H1 (cell line): ENCODE data around the gene CLCNKB. TPM values are rescaled to one million over a fixed set of nuclear protein-coding genes. Genes with fewer than 3 reads are reported as not detected.
"Not testable (repeated sequence)": the region's sequence is repeated elsewhere in the genome, so short reads cannot be mapped to it uniquely, and the experiment has no call there.

ENCODE experiments used
- CTCF ChIA-PET: fragments of 300-600 bp; sonication (Branson Sonifier 250); formaldehyde crosslinking; loops from one replicate; lab custom pipeline; 2021; ENCODE audit not compliant: partially characterized antibody; lab: Charles Lee
- POLR2A ChIA-PET: fragments of 300-600 bp; sonication (Branson Sonifier 250); formaldehyde crosslinking; loops from one replicate; lab custom pipeline; 2021; ENCODE audit warnings: inconsistent platforms; ENCODE audit not compliant: partially characterized antibody; lab: Charles Lee
- DNase-seq, 2 experiments: peaks; one replicate each; pipeline versions ENCODE4 v3.0.0 to v3.0.0-alpha.2; 2010 to 2022; ENCODE audit warnings: low spot score in 2 of 2, low read depth in 1 of 2, mixed read lengths in 1 of 2
- FAIRE-seq: peaks from 2 replicates; lab custom pipeline; 2011; peaks lifted over from hg19 to GRCh38; lab: Jason Lieb, UNC
- H2AFZ ChIP-seq: 2 replicates; pipeline ENCODE4 v1.8.1; 2012; ENCODE audit warnings: low read length, inconsistent platforms
- H2AK5ac ChIP-seq: 2 replicates; pipeline ENCODE4 v1.6.1; 2013; ENCODE audit warnings: low read depth, low read length
- H2BK120ac ChIP-seq: replicated peaks from 2 replicates; pipeline ENCODE3; 2013; ENCODE audit warnings: low read depth, low read length, inconsistent platforms
- H2BK12ac ChIP-seq: 2 replicates; pipeline ENCODE4 v1.6.1; 2013; ENCODE audit warnings: low read depth, low read length
- H2BK15ac ChIP-seq: 2 replicates; pipeline ENCODE4 v1.6.1; 2013; ENCODE audit warnings: low read length
- H2BK20ac ChIP-seq: 2 replicates; pipeline ENCODE4 v1.6.1; 2013; ENCODE audit warnings: low read length
- H2BK5ac ChIP-seq: 2 replicates; pipeline ENCODE4 v1.6.1; 2013; ENCODE audit warnings: low read depth, low read length
- H3K14ac ChIP-seq: 2 replicates; pipeline ENCODE4 v1.6.1; 2013; ENCODE audit warnings: inconsistent platforms; ENCODE audit not compliant: insufficient read length
- H3K18ac ChIP-seq: 2 replicates; pipeline ENCODE4 v1.6.1; 2013; ENCODE audit warnings: low read length; ENCODE audit errors: extremely low read depth
- H3K23ac ChIP-seq: 2 replicates; pipeline ENCODE4 v1.6.1; 2013; ENCODE audit warnings: inconsistent platforms; ENCODE audit not compliant: insufficient read length
- H3K23me2 ChIP-seq: 2 replicates; pipeline ENCODE4 v1.6.1; 2013; ENCODE audit warnings: low read depth, low read length
- H3K27ac ChIP-seq: 2 replicates; pipeline ENCODE4 v1.6.1; 2011; ENCODE audit warnings: low read depth, low read length, inconsistent platforms
- H3K27me3 ChIP-seq, 4 experiments: replicated peaks in 1 of 4; 1 replicate in 1 of 4; 2 replicates in 3 of 4; pipeline versions ENCODE4 v1.6.1 to v1.8.1; 2011 to 2013; ENCODE audit warnings: low read length in 3 of 4, mild to moderate bottlenecking in 3 of 4, inconsistent platforms in 2 of 4, mixed read lengths in 2 of 4, moderate library complexity in 1 of 4; ENCODE audit not compliant: control insufficient read depth in 3 of 4, insufficient read depth in 3 of 4; ENCODE audit errors: extremely low read depth in 1 of 4
- H3K36me3 ChIP-seq, 4 experiments: 2 replicates each; pipeline versions ENCODE4 v1.6.1 to v1.8.1; 2011 to 2013; ENCODE audit warnings: mild to moderate bottlenecking in 4 of 4, low read length in 3 of 4, moderate library complexity in 2 of 4, control low read depth in 1 of 4, inconsistent platforms in 1 of 4; ENCODE audit not compliant: insufficient read depth in 4 of 4, control insufficient read depth in 2 of 4
- H3K4ac ChIP-seq: replicated peaks from 2 replicates; pipeline ENCODE3; 2013; ENCODE audit warnings: low read length, low read depth, mixed read lengths, inconsistent platforms; ENCODE audit not compliant: insufficient read length
- H3K4me1 ChIP-seq, 4 experiments: replicated peaks in 1 of 4; 1 replicate in 1 of 4; 2 replicates in 3 of 4; pipeline versions ENCODE4 v1.6.1 to v1.8.1; 2011 to 2013; ENCODE audit warnings: low read length in 3 of 4, inconsistent platforms in 2 of 4, mixed read lengths in 1 of 4; ENCODE audit not compliant: insufficient read depth in 4 of 4, control insufficient read depth in 3 of 4
- H3K4me2 ChIP-seq, 2 experiments: 2 replicates each; pipeline versions ENCODE4 v1.6.1 to v1.8.1; 2011 to 2013; ENCODE audit warnings: low read depth in 2 of 2, low read length in 2 of 2, control low read depth in 1 of 2, inconsistent platforms in 1 of 2, mild to moderate bottlenecking in 1 of 2; ENCODE audit not compliant: insufficient read depth in 1 of 2
- H3K4me3 ChIP-seq, 4 experiments: fragments of 200-600, 300-600 bp in 1 of 4; sonication (generic), shearing (Covaris generic), sonication (Bioruptor Twin) in 1 of 4; 2 replicates each; pipeline versions ENCODE4 v1.5.1 to v1.8.1; 2011 to 2016; ENCODE audit warnings: low read length in 4 of 4, low read depth in 3 of 4, control low read depth in 2 of 4, inconsistent platforms in 2 of 4, mild to moderate bottlenecking in 2 of 4, mixed read lengths in 1 of 4, moderate library complexity in 1 of 4; ENCODE audit not compliant: insufficient read depth in 2 of 4; ENCODE audit errors: extremely low read depth in 1 of 4
- H3K56ac ChIP-seq: replicated peaks from 2 replicates; pipeline ENCODE3; 2013; ENCODE audit warnings: low read depth, mild to moderate bottlenecking, mixed read lengths, low read length, inconsistent platforms; ENCODE audit not compliant: insufficient read length
- H3K79me1 ChIP-seq: 2 replicates; pipeline ENCODE4 v1.6.1; 2013; ENCODE audit warnings: low read depth, low read length, control low read depth
- H3K79me2 ChIP-seq, 2 experiments: 2 replicates each; pipeline versions ENCODE4 v1.6.1 to v1.8.1; 2012 to 2013; ENCODE audit warnings: low read length in 2 of 2, mild to moderate bottlenecking in 2 of 2, inconsistent platforms in 1 of 2; ENCODE audit not compliant: insufficient read depth in 2 of 2, control insufficient read depth in 1 of 2
- H3K9ac ChIP-seq, 4 experiments: replicated peaks in 1 of 4; 1 replicate in 1 of 4; 2 replicates in 3 of 4; pipeline versions ENCODE4 v1.6.1 to v1.8.1; 2011 to 2013; ENCODE audit warnings: low read depth in 3 of 4, low read length in 3 of 4, control low read depth in 2 of 4, mild to moderate bottlenecking in 2 of 4, moderate library complexity in 2 of 4, inconsistent platforms in 1 of 4; ENCODE audit errors: extremely low read depth in 1 of 4
- H3K9me3 ChIP-seq, 2 experiments: 2 replicates each; pipeline versions ENCODE4 v1.6.1 to v1.8.1; 2012 to 2013; ENCODE audit warnings: mild to moderate bottlenecking in 2 of 2, moderate library complexity in 2 of 2, control low read depth in 1 of 2, inconsistent platforms in 1 of 2, low read depth in 1 of 2, low read length in 1 of 2, mixed read lengths in 1 of 2; ENCODE audit not compliant: insufficient read depth in 2 of 2
- H4K20me1 ChIP-seq, 2 experiments: replicated peaks in 1 of 2; 2 replicates each; pipeline versions ENCODE3 to v1.8.1; 2011 to 2013; ENCODE audit warnings: inconsistent platforms in 2 of 2, low read length in 2 of 2, mild to moderate bottlenecking in 1 of 2; ENCODE audit not compliant: insufficient read depth in 2 of 2, control insufficient read depth in 1 of 2
- H4K5ac ChIP-seq: 2 replicates; pipeline ENCODE4 v1.6.1; 2013; ENCODE audit warnings: low read length, low read depth, mixed read lengths, inconsistent platforms; ENCODE audit not compliant: insufficient read length
- H4K8ac ChIP-seq: 2 replicates; pipeline ENCODE4 v1.8.0; 2013; ENCODE audit warnings: mild to moderate bottlenecking, moderate library complexity, low read length, inconsistent platforms; ENCODE audit not compliant: insufficient read depth; ENCODE audit errors: extremely low read depth
- H4K91ac ChIP-seq: replicated peaks from 2 replicates; pipeline ENCODE3; 2013; ENCODE audit warnings: low read length, mixed read lengths, inconsistent platforms; ENCODE audit not compliant: insufficient read length
- NRF1 ChIP-seq: IDR thresholded peaks from 2 replicates; pipeline ENCODE4 v1.6.1; 2011; ENCODE audit warnings: mild to moderate bottlenecking, low read depth, low read length, improper control_type of control experiment
- WGBS, 2 experiments: shearing (Covaris generic) in 1 of 2; methylation state at CpG; one replicate each; pipeline versions ENCODE4 v1.1.6 to v1.1.7; 2013 to 2015; ENCODE audit warnings: low lambda C conversion rate in 2 of 2, mixed read lengths in 2 of 2, inconsistent platforms in 1 of 2, low coverage in 1 of 2, missing lambda C conversion rate in 1 of 2; ENCODE audit not compliant: insufficient replicate concordance in 2 of 2, insufficient coverage in 1 of 2, insufficient read length in 1 of 2; ENCODE audit errors: extremely low coverage in 1 of 2, missing lambda C conversion rate in 1 of 2; 5-methylcytosine and 5-hydroxymethylcytosine counted together
- polyA plus RNA-seq, 7 experiments: library from polyadenylated mRNA; depleted of rRNA in 3 of 7; stranded (reverse) in 5 of 7; unstranded in 2 of 7; fragments of >200 nt in 5 of 7; fragments of 200-250 nt in 2 of 7; gene quantifications; 1 replicate in 5 of 7; 2 replicates in 1 of 7; 4 replicates in 1 of 7; pipeline versions ENCODE4 v1.2.1 to v1.2.3, GENCODE V29; 2011 to 2013; ENCODE audit warnings: missing spikeins in 2 of 7, mixed read lengths in 2 of 7
- total RNA-seq: library from RNA; stranded (reverse); fragmentation: NEBNext Ultra II Directional; extraction: Animal tissue kit (Norgen Biotek cat#: 25700); gene quantifications from 2 replicates; pipeline ENCODE4 v1.2.1, GENCODE V29; 2021

The CLCNKB gene
- total and polyA plus RNA-seq, 2 of the 8 experiments (the other 6 are each of a cell fraction or from before 2014, with no cell fraction given): 1.2 to 3.5 TPM

DNA sequence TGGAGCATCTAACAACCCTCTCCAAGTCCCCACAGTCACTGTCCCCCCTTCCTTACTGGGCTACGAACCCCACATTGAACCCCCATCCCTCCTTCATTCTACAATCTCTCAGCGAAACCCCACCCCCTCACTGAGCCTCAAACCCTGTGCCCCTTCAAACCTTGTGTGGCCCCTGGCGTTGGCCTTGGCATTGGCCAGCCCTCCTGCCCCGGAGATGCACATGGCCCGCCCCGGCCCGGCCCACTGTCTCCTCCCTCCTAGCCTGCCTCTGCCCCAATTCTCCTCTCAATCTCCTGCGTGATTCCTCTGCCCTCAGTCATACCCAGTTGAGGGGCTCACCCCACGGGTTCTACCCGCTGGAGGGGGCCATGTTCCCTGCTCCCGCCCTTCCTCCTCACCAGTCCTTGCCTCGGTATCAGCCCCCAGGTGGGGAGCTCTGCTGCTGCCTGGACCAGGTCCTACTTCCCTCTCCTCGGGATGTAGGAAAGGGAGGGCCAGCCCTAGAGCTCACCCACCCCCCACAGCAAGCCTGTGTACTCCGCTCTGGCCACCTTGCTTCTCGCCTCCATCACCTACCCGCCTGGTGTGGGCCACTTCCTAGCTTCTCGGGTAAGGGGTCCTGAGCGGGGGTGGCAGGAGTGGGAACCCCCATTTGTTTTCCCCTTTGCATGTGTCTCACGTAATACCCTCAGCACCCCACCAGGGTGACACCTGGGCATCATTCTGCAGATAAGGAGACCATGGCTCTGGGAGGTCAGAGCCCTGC lies 15.2 kb upstream of the CLCNKB start (continued):
- TF ChIP-seq NRF1: no peak

DNA sequence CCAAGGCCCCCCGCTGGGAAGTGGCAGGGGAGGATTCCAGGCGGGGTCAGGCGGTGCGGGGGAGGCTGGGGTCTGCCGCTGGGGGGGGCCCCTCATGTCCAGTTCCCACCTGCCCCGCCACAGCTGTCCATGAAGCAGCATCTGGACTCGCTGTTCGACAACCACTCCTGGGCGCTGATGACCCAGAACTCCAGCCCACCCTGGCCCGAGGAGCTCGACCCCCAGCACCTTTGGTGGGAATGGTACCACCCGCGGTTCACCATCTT lies 14.6 kb upstream of the CLCNKB start:
- H3K27me3 ChIP-seq, DNase-seq, H4K8ac ChIP-seq, H3K9ac ChIP-seq, H3K9me3 ChIP-seq, H3K36me3 ChIP-seq, H4K5ac ChIP-seq, H3K79me1 ChIP-seq, H3K18ac ChIP-seq, H2BK5ac ChIP-seq, H2AFZ ChIP-seq, H4K91ac ChIP-seq, FAIRE-seq, H3K23ac ChIP-seq, H3K56ac ChIP-seq, H3K4ac ChIP-seq, H2BK12ac ChIP-seq, H3K23me2 ChIP-seq, H2BK20ac ChIP-seq, H3K79me2 ChIP-seq, H3K27ac ChIP-seq, H3K4me2 ChIP-seq, H2BK120ac ChIP-seq, H2BK15ac ChIP-seq, H3K4me3 ChIP-seq, H3K14ac ChIP-seq, H2AK5ac ChIP-seq, H4K20me1 ChIP-seq: not testable (repeated sequence)
- ChIA-PET POLR2A (interaction anchor here (0.9 to 1.8 kb wide), 2 partner anchors 13 to 16 kb away, joined by 3 to 8 read pairs; no protein-coding TSS in a partner anchor), CTCF (interaction anchor here (1.2 to 2.7 kb wide), 2 partner anchors 20 to 21 kb away, joined by 4 to 21 read pairs; no protein-coding TSS in a partner anchor)
- 82% methylated on average over 5 of the region's 13 CpGs; no CpG with 5 or more reads in 1 of the 2 experiments for WGBS, 2 experiments
- peaks cover 0 to 17% (median 9%) of the 10 kb centered on the region in 4 experiments; a peak in 6 of 7 replicates for H3K4me1 ChIP-seq
